Upper lobe of right lung (tissue), 1 donor: Measurements from ENCODE around the gene ATG7. TPM values are rescaled to one million over a fixed set of nuclear protein-coding genes. Genes with fewer than 3 reads are reported as not detected.

Source experiments
- ATAC-seq: fragments of 200-7000 bp; cut with Tn5 transposase; one replicate; pipeline ENCODE4 v1.9.1; 2020; ENCODE audit warnings: mild to moderate bottlenecking, moderate library complexity
- DNase-seq: peaks from one replicate; pipeline ENCODE4 v3.0.0-alpha.2; 2020
- H3K27ac ChIP-seq: fragments of 200-600 bp; one replicate; pipeline ENCODE4 v1.8.0; 2022
- H3K27me3 ChIP-seq: fragments of 200-600 bp; one replicate; pipeline ENCODE4 v1.8.0; 2022; ENCODE audit warnings: mild to moderate bottlenecking
- H3K36me3 ChIP-seq: fragments of 200-600 bp; one replicate; pipeline ENCODE4 v1.8.0; 2022
- H3K4me1 ChIP-seq: fragments of 200-600 bp; one replicate; pipeline ENCODE4 v1.8.0; 2022
- H3K4me3 ChIP-seq: fragments of 200-600 bp; one replicate; pipeline ENCODE4 v1.8.0; 2022; ENCODE audit warnings: mild to moderate bottlenecking
- H3K9me3 ChIP-seq: fragments of 200-600 bp; one replicate; pipeline ENCODE4 v1.8.0; 2022
- intact Hi-C: fragments of 100-400 bp; cut with DNase I; formaldehyde crosslinking; loops from one replicate; pipeline ENCODE4 v1.11.0; 2022
- total RNA-seq: library from RNA; stranded (reverse); fragmentation: NEBNext Ultra II Directional; extraction: Animal tissue kit (Norgen Biotek cat#: 25700); gene quantifications from one replicate; pipeline ENCODE4 v1.2.1, GENCODE V29; 2021
- TF ChIP-seq, protein P1 (sequence below): fragments of 200-600 bp; IDR thresholded peaks from one replicate; pipeline ENCODE4 v1.8.0; 2022; ENCODE audit warnings: antibody characterized with exemption
- donor health status: DM: no; HTN: yes; CAD: no; lungs with severe emphysema.

ATG7 gene
- total RNA-seq, 1 donor from 2014 or later: 49.9 TPM

GRCh38 chr3:11307830-11308432, 35.7 kb downstream of the ATG7 start:
- peaks cover 9% of the 10 kb centered on the region for H3K4me1 ChIP-seq
- DNase-seq (no peak), ATAC-seq (peak; percentile 80)
- peak overlapping the region; percentile 64 for H3K27ac ChIP-seq
- TF ChIP-seq, protein P1, sequence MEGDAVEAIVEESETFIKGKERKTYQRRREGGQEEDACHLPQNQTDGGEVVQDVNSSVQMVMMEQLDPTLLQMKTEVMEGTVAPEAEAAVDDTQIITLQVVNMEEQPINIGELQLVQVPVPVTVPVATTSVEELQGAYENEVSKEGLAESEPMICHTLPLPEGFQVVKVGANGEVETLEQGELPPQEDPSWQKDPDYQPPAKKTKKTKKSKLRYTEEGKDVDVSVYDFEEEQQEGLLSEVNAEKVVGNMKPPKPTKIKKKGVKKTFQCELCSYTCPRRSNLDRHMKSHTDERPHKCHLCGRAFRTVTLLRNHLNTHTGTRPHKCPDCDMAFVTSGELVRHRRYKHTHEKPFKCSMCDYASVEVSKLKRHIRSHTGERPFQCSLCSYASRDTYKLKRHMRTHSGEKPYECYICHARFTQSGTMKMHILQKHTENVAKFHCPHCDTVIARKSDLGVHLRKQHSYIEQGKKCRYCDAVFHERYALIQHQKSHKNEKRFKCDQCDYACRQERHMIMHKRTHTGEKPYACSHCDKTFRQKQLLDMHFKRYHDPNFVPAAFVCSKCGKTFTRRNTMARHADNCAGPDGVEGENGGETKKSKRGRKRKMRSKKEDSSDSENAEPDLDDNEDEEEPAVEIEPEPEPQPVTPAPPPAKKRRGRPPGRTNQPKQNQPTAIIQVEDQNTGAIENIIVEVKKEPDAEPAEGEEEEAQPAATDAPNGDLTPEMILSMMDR: no peak
- H3K4me3 ChIP-seq: no peak overlapping the region
- H3K9me3 ChIP-seq: no peaks in the 10 kb centered on the region
- H3K27me3 ChIP-seq: no peaks in the 10 kb centered on the region
- H3K36me3 ChIP-seq: peaks cover 65% of the 10 kb centered on the region
- intact Hi-C loops: no loop called here

- no peaks in the 10 kb centered on the region for H3K27me3 ChIP-seq
- no peaks in the 10 kb centered on the region for H3K9me3 ChIP-seq
- peaks cover 3% of the 10 kb centered on the region for H3K4me1 ChIP-seq
- TF ChIP-seq, protein P1: no peak
- intact Hi-C loops: no loop called here
- ATAC-seq: no peak
- no peak for DNase-seq
- H3K4me3 ChIP-seq: no peak overlapping the region
- peaks cover 88% of the 10 kb centered on the region for H3K36me3 ChIP-seq
- H3K27ac ChIP-seq: no peak overlapping the region
Measured at GRCh38 chr3:11310258-11310657, 38.1 kb downstream of the ATG7 start.

DNA sequence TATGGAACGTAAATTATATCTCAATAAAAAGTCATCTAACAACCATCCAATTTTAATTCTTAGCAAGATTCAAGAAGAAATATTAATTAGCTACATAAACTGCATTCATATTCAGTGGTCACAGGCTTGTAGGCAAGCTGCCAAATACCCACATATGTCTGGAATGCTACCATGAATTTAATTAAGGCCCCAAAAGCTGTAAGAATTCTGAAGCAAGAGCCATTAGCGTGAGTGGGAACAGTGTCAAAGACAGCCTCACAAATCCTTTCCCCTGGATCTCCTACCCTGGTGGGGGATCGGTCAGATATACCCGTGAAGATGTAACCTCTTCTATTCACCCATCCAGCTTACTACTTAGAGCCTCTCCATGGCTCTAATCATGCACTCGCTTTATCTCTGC, 40.0 kb downstream of the ATG7 start:
- TF ChIP-seq, protein P1: no peak

GRCh38 chr3:11317300-11317699, 45.1 kb downstream of the ATG7 start:
- Histone ChIP-seq H3K36me3 (peaks cover 94% of the 10 kb centered on the region), H3K27me3 (no peaks in the 10 kb centered on the region), H3K9me3 (no peaks in the 10 kb centered on the region), H3K4me1 (no peaks in the 10 kb centered on the region), H3K27ac (no peak overlapping the region), H3K4me3 (no peak overlapping the region)
- no peak for ATAC-seq
- DNase-seq: no peak
- TF ChIP-seq, protein P1: no peak
- intact Hi-C loops: no loop called here

More for the DNA sequence above, 40.0 kb downstream of the ATG7 start:
- intact Hi-C loops: no loop called here
- H3K27ac ChIP-seq: no peak overlapping the region
- ATAC-seq (no peak), DNase-seq (no peak)
- no peaks in the 10 kb centered on the region for H3K27me3 ChIP-seq
- H3K36me3 ChIP-seq: peaks cover 96% of the 10 kb centered on the region
- H3K4me1 ChIP-seq: no peaks in the 10 kb centered on the region
- H3K9me3 ChIP-seq: no peaks in the 10 kb centered on the region
- no peak overlapping the region for H3K4me3 ChIP-seq

DNA sequence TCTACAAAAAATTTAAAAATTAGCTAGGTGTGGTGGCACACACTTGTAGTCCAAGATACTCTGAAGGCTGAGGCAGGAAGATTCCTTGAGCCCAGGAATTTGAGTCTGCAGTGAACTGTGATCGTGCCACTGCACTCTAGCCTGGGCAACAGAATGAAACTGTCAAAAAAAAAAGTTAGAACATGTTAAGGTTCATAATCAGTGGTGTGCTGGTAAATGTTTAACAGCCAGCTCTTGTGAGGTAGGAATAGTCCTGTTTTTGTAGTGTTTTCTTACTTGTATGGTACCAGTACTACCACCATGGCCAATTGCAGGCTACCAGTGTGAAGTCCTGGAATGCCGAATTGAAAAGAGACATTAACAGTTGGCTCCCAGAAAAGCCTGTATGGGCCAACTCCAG, 50.7 kb downstream of the ATG7 start:
- H3K36me3 ChIP-seq: peaks cover 77% of the 10 kb centered on the region

More for the DNA sequence above, 50.7 kb downstream of the ATG7 start:
- TF ChIP-seq, protein P1: no peak
- ATAC-seq (no peak), DNase-seq (no peak)
- H3K27me3 ChIP-seq: no peaks in the 10 kb centered on the region
- H3K4me3 ChIP-seq: no peak overlapping the region
- intact Hi-C loops: no loop called here
- no peaks in the 10 kb centered on the region for H3K9me3 ChIP-seq
- H3K4me1 ChIP-seq: no peaks in the 10 kb centered on the region
- no peak overlapping the region for H3K27ac ChIP-seq
